ENCODE results near the gene BST2. TPM values are rescaled to one million over a fixed set of nuclear protein-coding genes. Genes with fewer than 3 reads are reported as not detected.

The BST2 gene
- polyA plus RNA-seq, 1 of the 3 experiments (the other 2 are of a cell fraction) = 5.7 TPM

- Histone ChIP-seq H3K79me2 (ENCODE audit: insufficient read depth) (no peaks in the 10 kb centered on the region), H3K9ac (no peak overlapping the region), H3K9me2 (no peaks in the 10 kb centered on the region), H3F3A (replicated peaks; ENCODE audit: insufficient read depth) (peaks cover 7% of the 10 kb centered on the region), H3K9me3 (no peaks in the 10 kb centered on the region), H3K27ac (ENCODE audit: low read depth in 2 of 2, low read length in 1 of 2) (no peak overlapping the region), H3K4me3 (ENCODE audit: low read depth in 2 of 2, low read length in 1 of 2) (no peak overlapping the region), H3K36me3 (replicated peaks in 1 of 2; ENCODE audit: control insufficient read depth in 1 of 2, insufficient read depth in 2 of 2, low read length in 1 of 2) (no peaks in the 10 kb centered on the region), H3K4me1 (ENCODE audit: control insufficient read depth in 1 of 2, insufficient read depth in 2 of 2, low read depth in 1 of 2, low read length in 1 of 2) (peaks cover 0 to 11% of the 10 kb centered on the region in 2 experiments; a peak in 1 of 4 replicates), H4K20me1 (ENCODE audit: insufficient read depth) (no peaks in the 10 kb centered on the region), H3K27me3 (ENCODE audit: insufficient read depth) (no peaks in the 10 kb centered on the region), H2AFZ (ENCODE audit: low read depth) (no peak overlapping the region), H3K4me2 (no peak overlapping the region)
- ChIA-PET CTCF (interaction anchor here (1.1 kb wide), 1 partner anchor 24 kb away, joined by 3 read pairs; no protein-coding TSS in a partner anchor), POLR2A (no interaction called here)
- DNase-seq = no peak
- TF ChIP-seq TAF1 (IDR thresholded peaks at IDR 0.05; ENCODE audit: borderline replicate concordance, low read depth, low read length) = no peak
- no peak for TF ChIP-seq CHD2 (IDR thresholded peaks at IDR 0.05; ENCODE audit: low read length, partially characterized antibody)
- no peak for TF ChIP-seq CTCF (IDR thresholded peaks at IDR 0.05)
- WGBS (ENCODE audit: low lambda C conversion rate) = 81% methylated on average over 6 of the region's 6 CpGs
These were observed 9.7 kb upstream of the BST2 start for GRCh38 chr19:17415121-17415520.

- Histone ChIP-seq H3K79me2 (ENCODE audit: insufficient read depth) (no peaks in the 10 kb centered on the region), H3K27me3 (ENCODE audit: insufficient read depth) (no peaks in the 10 kb centered on the region), H3F3A (replicated peaks; ENCODE audit: insufficient read depth) (peaks cover 2% of the 10 kb centered on the region), H3K4me1 (ENCODE audit: control insufficient read depth in 1 of 2, insufficient read depth in 2 of 2, low read depth in 1 of 2, low read length in 1 of 2) (peaks cover 0 to 9% of the 10 kb centered on the region in 2 experiments; a peak in 1 of 4 replicates), H3K4me3 (ENCODE audit: low read depth in 2 of 2, low read length in 1 of 2) (no peak overlapping the region), H2AFZ (ENCODE audit: low read depth) (no peak overlapping the region), H3K27ac (ENCODE audit: low read depth in 2 of 2, low read length in 1 of 2) (no peak overlapping the region), H3K9me3 (no peaks in the 10 kb centered on the region), H3K36me3 (replicated peaks in 1 of 2; ENCODE audit: control insufficient read depth in 1 of 2, insufficient read depth in 2 of 2, low read length in 1 of 2) (no peaks in the 10 kb centered on the region), H3K9ac (no peak overlapping the region), H3K4me2 (no peak overlapping the region), H3K9me2 (no peaks in the 10 kb centered on the region), H4K20me1 (ENCODE audit: insufficient read depth) (no peaks in the 10 kb centered on the region)
- no peak for DNase-seq
- ChIA-PET POLR2A (no interaction called here), CTCF (interaction anchor here (1.0 to 2.2 kb wide), 3 partner anchors 22 to 51 kb away, joined by 3 to 6 read pairs (median 5); no protein-coding TSS in a partner anchor)
- 94% methylated on average over 8 of the region's 8 CpGs for WGBS (ENCODE audit: low lambda C conversion rate)
- TF ChIP-seq, protein P1, sequence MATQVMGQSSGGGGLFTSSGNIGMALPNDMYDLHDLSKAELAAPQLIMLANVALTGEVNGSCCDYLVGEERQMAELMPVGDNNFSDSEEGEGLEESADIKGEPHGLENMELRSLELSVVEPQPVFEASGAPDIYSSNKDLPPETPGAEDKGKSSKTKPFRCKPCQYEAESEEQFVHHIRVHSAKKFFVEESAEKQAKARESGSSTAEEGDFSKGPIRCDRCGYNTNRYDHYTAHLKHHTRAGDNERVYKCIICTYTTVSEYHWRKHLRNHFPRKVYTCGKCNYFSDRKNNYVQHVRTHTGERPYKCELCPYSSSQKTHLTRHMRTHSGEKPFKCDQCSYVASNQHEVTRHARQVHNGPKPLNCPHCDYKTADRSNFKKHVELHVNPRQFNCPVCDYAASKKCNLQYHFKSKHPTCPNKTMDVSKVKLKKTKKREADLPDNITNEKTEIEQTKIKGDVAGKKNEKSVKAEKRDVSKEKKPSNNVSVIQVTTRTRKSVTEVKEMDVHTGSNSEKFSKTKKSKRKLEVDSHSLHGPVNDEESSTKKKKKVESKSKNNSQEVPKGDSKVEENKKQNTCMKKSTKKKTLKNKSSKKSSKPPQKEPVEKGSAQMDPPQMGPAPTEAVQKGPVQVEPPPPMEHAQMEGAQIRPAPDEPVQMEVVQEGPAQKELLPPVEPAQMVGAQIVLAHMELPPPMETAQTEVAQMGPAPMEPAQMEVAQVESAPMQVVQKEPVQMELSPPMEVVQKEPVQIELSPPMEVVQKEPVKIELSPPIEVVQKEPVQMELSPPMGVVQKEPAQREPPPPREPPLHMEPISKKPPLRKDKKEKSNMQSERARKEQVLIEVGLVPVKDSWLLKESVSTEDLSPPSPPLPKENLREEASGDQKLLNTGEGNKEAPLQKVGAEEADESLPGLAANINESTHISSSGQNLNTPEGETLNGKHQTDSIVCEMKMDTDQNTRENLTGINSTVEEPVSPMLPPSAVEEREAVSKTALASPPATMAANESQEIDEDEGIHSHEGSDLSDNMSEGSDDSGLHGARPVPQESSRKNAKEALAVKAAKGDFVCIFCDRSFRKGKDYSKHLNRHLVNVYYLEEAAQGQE (IDR thresholded peaks at IDR 0.05; ENCODE audit: low read depth, low read length) = no peak
- TF ChIP-seq SMC3 (IDR thresholded peaks at IDR 0.05; ENCODE audit: low read depth, low read length) = no peak
- no peak for TF ChIP-seq TCF12 (IDR thresholded peaks at IDR 0.05)
- no peak for TF ChIP-seq IRF3 (IDR thresholded peaks at IDR 0.05; ENCODE audit: low read depth, low read length)
- no peak for TF ChIP-seq CTCF (IDR thresholded peaks at IDR 0.05)
- TF ChIP-seq PBX3 (IDR thresholded peaks at IDR 0.05) = no peak
- no peak for TF ChIP-seq MEF2A (IDR thresholded peaks at IDR 0.05; ENCODE audit: borderline replicate concordance, low read depth)
- TF ChIP-seq ELF1 (IDR thresholded peaks at IDR 0.05) = no peak
- TF ChIP-seq FOSL2 (IDR thresholded peaks at IDR 0.05; ENCODE audit: borderline replicate concordance, low read depth) = no peak
- TF ChIP-seq POLR2AphosphoS5 (IDR thresholded peaks at IDR 0.05; ENCODE audit: low read depth, low read length) = no peak
- TF ChIP-seq, protein P2, sequence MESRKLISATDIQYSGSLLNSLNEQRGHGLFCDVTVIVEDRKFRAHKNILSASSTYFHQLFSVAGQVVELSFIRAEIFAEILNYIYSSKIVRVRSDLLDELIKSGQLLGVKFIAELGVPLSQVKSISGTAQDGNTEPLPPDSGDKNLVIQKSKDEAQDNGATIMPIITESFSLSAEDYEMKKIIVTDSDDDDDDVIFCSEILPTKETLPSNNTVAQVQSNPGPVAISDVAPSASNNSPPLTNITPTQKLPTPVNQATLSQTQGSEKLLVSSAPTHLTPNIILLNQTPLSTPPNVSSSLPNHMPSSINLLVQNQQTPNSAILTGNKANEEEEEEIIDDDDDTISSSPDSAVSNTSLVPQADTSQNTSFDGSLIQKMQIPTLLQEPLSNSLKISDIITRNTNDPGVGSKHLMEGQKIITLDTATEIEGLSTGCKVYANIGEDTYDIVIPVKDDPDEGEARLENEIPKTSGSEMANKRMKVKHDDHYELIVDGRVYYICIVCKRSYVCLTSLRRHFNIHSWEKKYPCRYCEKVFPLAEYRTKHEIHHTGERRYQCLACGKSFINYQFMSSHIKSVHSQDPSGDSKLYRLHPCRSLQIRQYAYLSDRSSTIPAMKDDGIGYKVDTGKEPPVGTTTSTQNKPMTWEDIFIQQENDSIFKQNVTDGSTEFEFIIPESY (IDR thresholded peaks at IDR 0.05; ENCODE audit: borderline replicate concordance, low read depth) = no peak
- no peak for TF ChIP-seq JUND (IDR thresholded peaks at IDR 0.05)
- TF ChIP-seq RCOR1 (IDR thresholded peaks at IDR 0.05; ENCODE audit: low read length) = no peak
These were observed 8.7 kb upstream of the BST2 start for GRCh38 chr19:17414097-17414496.
